ENCODE data around the gene C10orf90.

Gene C10orf90

DNA sequence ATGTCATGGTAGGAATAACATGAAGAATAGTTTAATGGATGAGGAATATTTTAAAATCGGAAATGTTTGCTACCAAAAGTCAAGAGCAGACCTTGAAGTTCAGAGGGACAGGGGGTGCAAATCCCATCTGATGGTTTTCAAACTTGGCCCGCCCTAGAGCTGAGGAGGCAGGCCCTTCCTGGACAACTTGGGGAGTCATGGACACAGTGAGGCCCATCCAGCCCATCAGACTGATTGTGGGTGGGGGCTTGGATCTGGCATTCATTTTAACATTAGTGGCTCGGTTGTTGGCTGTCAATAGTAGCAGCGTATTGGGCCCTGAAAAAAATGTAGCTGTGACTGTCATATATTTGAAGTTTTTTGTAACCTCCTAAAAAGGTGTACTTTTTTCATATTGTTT, 2.0 kb downstream of the C10orf90 start:
- TF ChIP-seq YY1 (IDR thresholded peaks at IDR 0.05; ENCODE audit: low read depth): no peak
- no peak for TF ChIP-seq ZBTB7A (IDR thresholded peaks at IDR 0.05; ENCODE audit: low read depth)
- TF ChIP-seq, protein P1, sequence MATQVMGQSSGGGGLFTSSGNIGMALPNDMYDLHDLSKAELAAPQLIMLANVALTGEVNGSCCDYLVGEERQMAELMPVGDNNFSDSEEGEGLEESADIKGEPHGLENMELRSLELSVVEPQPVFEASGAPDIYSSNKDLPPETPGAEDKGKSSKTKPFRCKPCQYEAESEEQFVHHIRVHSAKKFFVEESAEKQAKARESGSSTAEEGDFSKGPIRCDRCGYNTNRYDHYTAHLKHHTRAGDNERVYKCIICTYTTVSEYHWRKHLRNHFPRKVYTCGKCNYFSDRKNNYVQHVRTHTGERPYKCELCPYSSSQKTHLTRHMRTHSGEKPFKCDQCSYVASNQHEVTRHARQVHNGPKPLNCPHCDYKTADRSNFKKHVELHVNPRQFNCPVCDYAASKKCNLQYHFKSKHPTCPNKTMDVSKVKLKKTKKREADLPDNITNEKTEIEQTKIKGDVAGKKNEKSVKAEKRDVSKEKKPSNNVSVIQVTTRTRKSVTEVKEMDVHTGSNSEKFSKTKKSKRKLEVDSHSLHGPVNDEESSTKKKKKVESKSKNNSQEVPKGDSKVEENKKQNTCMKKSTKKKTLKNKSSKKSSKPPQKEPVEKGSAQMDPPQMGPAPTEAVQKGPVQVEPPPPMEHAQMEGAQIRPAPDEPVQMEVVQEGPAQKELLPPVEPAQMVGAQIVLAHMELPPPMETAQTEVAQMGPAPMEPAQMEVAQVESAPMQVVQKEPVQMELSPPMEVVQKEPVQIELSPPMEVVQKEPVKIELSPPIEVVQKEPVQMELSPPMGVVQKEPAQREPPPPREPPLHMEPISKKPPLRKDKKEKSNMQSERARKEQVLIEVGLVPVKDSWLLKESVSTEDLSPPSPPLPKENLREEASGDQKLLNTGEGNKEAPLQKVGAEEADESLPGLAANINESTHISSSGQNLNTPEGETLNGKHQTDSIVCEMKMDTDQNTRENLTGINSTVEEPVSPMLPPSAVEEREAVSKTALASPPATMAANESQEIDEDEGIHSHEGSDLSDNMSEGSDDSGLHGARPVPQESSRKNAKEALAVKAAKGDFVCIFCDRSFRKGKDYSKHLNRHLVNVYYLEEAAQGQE (IDR thresholded peaks at IDR 0.05; ENCODE audit: low read depth): no peak
- no peak for TF ChIP-seq EP300 (IDR thresholded peaks at IDR 0.05; ENCODE audit: borderline replicate concordance)
- no peak for TF ChIP-seq TCF12 (IDR thresholded peaks at IDR 0.05; ENCODE audit: low read depth)
- no peak for TF ChIP-seq EGR1 (IDR thresholded peaks at IDR 0.05)
- no peak for TF ChIP-seq CREB1 (IDR thresholded peaks at IDR 0.05; ENCODE audit: low read depth)
- TF ChIP-seq, protein P2, sequence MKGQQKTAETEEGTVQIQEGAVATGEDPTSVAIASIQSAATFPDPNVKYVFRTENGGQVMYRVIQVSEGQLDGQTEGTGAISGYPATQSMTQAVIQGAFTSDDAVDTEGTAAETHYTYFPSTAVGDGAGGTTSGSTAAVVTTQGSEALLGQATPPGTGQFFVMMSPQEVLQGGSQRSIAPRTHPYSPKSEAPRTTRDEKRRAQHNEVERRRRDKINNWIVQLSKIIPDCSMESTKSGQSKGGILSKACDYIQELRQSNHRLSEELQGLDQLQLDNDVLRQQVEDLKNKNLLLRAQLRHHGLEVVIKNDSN (IDR thresholded peaks at IDR 0.05): no peak
- TF ChIP-seq TEAD4 (IDR thresholded peaks at IDR 0.05): no peak
- no peak for TF ChIP-seq RAD21 (IDR thresholded peaks at IDR 0.05; ENCODE audit: low read depth)
- TF ChIP-seq, protein P3, sequence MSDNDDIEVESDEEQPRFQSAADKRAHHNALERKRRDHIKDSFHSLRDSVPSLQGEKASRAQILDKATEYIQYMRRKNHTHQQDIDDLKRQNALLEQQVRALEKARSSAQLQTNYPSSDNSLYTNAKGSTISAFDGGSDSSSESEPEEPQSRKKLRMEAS (IDR thresholded peaks at IDR 0.05): no peak
- no peak for TF ChIP-seq FOXM1 (IDR thresholded peaks at IDR 0.05; ENCODE audit: borderline replicate concordance, low read depth)
- no peak for TF ChIP-seq CEBPB (IDR thresholded peaks at IDR 0.05)
- no peak for TF ChIP-seq NFIC (IDR thresholded peaks at IDR 0.05)

DNA sequence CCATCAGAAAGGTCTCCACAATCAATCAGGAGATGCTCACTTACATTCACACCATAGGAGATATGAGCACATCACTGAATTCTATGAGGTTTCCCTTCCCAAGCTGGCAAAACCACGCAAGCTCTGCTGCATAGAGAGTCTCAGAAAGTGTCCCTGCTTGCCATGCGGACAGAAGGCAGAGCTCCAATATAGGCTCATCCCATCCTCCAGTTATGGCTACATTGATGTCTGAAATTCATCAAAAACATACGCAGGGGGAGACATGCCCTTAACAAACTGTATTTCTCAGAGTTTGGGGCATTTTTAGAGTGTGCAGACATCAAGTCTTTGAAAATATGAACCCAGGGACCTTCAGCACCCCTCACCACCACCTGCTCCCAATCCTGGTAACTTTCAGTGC, 2.9 kb downstream of the C10orf90 start:
- no peak for TF ChIP-seq EGR1 (IDR thresholded peaks at IDR 0.05)
- TF ChIP-seq ZBTB7A (IDR thresholded peaks at IDR 0.05; ENCODE audit: low read depth): no peak
- TF ChIP-seq, protein P2 (IDR thresholded peaks at IDR 0.05): no peak
- no peak for TF ChIP-seq CREB1 (IDR thresholded peaks at IDR 0.05; ENCODE audit: low read depth)

DNA sequence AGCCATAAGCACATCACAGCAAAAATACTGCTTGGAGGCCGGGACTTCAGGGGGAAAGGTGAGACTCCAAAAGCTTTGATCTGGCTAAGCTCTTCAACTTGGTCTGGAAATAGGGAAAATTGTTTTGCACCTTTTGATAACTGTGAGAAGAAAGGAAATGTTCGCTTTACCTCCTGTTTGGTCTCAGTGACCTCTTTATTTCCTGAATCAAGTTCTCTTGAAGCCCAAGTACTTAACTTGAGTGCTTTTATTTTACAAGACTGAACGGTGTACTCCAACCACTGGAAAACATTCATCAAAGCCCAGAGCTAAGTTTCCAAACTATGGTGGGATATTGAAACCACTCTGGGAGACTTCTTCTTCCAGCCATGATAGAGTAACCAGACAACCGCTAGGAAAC, 5.3 kb downstream of the C10orf90 start:
- no peak for TF ChIP-seq TCF12 (IDR thresholded peaks at IDR 0.05; ENCODE audit: low read depth)
- TF ChIP-seq RAD21 (IDR thresholded peaks at IDR 0.05; ENCODE audit: low read depth): no peak
- TF ChIP-seq FOXM1 (IDR thresholded peaks at IDR 0.05; ENCODE audit: borderline replicate concordance, low read depth): no peak
- TF ChIP-seq, protein P1 (IDR thresholded peaks at IDR 0.05; ENCODE audit: low read depth): no peak
- no peak for TF ChIP-seq EGR1 (IDR thresholded peaks at IDR 0.05)
- TF ChIP-seq, protein P2 (IDR thresholded peaks at IDR 0.05): no peak
- no peak for TF ChIP-seq TEAD4 (IDR thresholded peaks at IDR 0.05)
- TF ChIP-seq NFIC (IDR thresholded peaks at IDR 0.05): no peak
- TF ChIP-seq EP300 (IDR thresholded peaks at IDR 0.05; ENCODE audit: borderline replicate concordance): no peak
- TF ChIP-seq ZBTB7A (IDR thresholded peaks at IDR 0.05; ENCODE audit: low read depth): no peak
- no peak for TF ChIP-seq CEBPB (IDR thresholded peaks at IDR 0.05)
- TF ChIP-seq, protein P3 (IDR thresholded peaks at IDR 0.05): no peak
- TF ChIP-seq CREB1 (IDR thresholded peaks at IDR 0.05; ENCODE audit: low read depth): no peak

DNA sequence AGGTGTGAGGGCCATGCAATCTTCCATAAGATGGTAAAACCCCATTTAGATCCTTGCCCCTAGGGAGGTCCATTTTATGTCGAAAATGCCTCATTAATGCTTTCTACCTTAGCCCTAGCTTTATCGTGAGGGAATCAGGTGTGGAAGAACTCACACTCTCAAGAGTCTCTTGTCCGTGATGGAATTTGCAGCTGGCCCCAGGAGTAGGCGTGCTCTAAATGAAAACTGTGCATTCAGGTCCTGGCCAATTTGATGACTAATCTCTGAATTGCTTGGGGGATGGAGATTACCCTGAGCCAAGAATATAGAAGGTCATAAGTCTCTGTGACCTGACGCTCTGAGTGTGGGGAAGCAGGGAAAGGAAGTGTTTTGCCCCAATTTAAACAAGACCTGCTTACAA, 6.6 kb downstream of the C10orf90 start:
- TF ChIP-seq RAD21 (IDR thresholded peaks at IDR 0.05; ENCODE audit: low read depth): no peak
- no peak for TF ChIP-seq ZBTB7A (IDR thresholded peaks at IDR 0.05; ENCODE audit: low read depth)
- no peak for TF ChIP-seq TEAD4 (IDR thresholded peaks at IDR 0.05)
- no peak for TF ChIP-seq EGR1 (IDR thresholded peaks at IDR 0.05)
- no peak for TF ChIP-seq FOXM1 (IDR thresholded peaks at IDR 0.05; ENCODE audit: borderline replicate concordance, low read depth)
- TF ChIP-seq YY1 (IDR thresholded peaks at IDR 0.05; ENCODE audit: low read depth): no peak

DNA sequence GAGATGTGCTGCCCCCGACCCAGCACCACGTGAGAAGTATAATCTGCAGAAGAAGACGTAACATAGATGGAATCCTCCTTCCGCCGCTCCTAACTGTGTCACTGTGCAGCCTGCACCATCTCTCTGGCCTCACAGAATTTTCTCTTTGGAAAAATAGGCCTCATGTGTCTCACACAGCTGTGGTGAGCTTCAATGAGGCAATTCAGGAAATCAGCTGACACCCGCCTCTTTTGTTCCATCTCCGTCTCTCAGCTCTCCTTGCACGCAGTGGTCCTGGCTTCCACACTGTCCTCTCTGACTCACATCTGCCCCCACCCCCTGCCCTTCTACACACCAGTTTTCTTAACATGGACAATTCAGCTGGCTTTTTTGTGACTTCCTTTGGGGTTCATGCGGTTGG, 7.2 kb downstream of the C10orf90 start:
- no peak for TF ChIP-seq YY1 (IDR thresholded peaks at IDR 0.05; ENCODE audit: low read depth)
- no peak for TF ChIP-seq CEBPB (IDR thresholded peaks at IDR 0.05)
- TF ChIP-seq TCF12 (IDR thresholded peaks at IDR 0.05; ENCODE audit: low read depth): no peak
- no peak for TF ChIP-seq ZBTB7A (IDR thresholded peaks at IDR 0.05; ENCODE audit: low read depth)
- no peak for TF ChIP-seq TAF1 (IDR thresholded peaks at IDR 0.05; ENCODE audit: low read depth)
- TF ChIP-seq CREB1 (IDR thresholded peaks at IDR 0.05; ENCODE audit: low read depth): no peak
- no peak for TF ChIP-seq NFIC (IDR thresholded peaks at IDR 0.05)
- TF ChIP-seq, protein P2 (IDR thresholded peaks at IDR 0.05): no peak
- no peak for TF ChIP-seq TEAD4 (IDR thresholded peaks at IDR 0.05)
- no peak for TF ChIP-seq RAD21 (IDR thresholded peaks at IDR 0.05; ENCODE audit: low read depth)
- TF ChIP-seq, protein P1 (IDR thresholded peaks at IDR 0.05; ENCODE audit: low read depth): no peak
- TF ChIP-seq FOXM1 (IDR thresholded peaks at IDR 0.05; ENCODE audit: borderline replicate concordance, low read depth): no peak
- TF ChIP-seq EP300 (IDR thresholded peaks at IDR 0.05; ENCODE audit: borderline replicate concordance): no peak
- no peak for TF ChIP-seq EGR1 (IDR thresholded peaks at IDR 0.05)
- TF ChIP-seq, protein P3 (IDR thresholded peaks at IDR 0.05): no peak

All from Ishikawa (cell line).